Embryonic facial prominence (tissue), 1 donor: ENCODE measurements around the gene AP1M1.

Experiments used
- DNase-seq: peaks from one replicate; pipeline ENCODE4 v3.0.0-alpha.2; 2016; ENCODE audit errors: extremely low spot score

AP1M1 gene

DNA sequence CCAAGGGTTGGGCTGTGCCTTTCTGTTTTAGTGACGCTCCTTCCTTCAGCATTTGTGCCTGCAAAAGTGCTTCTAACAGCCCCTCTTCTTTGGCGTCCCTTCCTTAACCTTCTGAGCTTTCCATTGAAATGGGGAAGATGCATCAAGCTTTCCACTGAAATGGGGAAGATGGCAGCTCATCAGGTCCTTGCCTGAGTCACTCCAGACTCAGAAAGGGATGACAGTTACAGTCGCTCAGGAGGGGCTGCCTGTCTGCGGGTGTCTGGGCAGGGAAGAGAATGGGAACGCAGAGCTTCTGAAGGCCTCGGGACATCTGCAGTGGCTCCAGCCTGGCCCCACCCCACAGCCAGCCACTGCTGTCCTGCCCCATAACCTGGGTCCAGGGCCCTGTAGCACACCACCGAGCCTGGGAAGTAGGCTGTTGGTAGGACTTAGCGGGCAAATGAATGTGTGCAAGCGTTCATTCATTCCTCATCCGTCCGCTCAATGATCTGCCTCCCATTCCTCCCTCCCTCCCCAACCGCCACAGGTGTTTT, 9.8 kb downstream of the AP1M1 start:
- no peak for DNase-seq

- DNase-seq = no peak
These were observed 10.5 kb downstream of the AP1M1 start for GRCh38 chr19:16208064-16208759.

GRCh38 chr19:16208847-16209665, 11.3 kb downstream of the AP1M1 start:
- DNase-seq = no peak

GRCh38 chr19:16210168-16210567, 12.5 kb downstream of the AP1M1 start:
- no peak for DNase-seq

- DNase-seq = no peak
These were observed 15.4 kb downstream of the AP1M1 start for GRCh38 chr19:16213076-16213475.

- no peak for DNase-seq
These were observed 19.3 kb downstream of the AP1M1 start for GRCh38 chr19:16216744-16217670.

GRCh38 chr19:16217716-16218451, 20.2 kb downstream of the AP1M1 start:
- DNase-seq = no peak

DNA sequence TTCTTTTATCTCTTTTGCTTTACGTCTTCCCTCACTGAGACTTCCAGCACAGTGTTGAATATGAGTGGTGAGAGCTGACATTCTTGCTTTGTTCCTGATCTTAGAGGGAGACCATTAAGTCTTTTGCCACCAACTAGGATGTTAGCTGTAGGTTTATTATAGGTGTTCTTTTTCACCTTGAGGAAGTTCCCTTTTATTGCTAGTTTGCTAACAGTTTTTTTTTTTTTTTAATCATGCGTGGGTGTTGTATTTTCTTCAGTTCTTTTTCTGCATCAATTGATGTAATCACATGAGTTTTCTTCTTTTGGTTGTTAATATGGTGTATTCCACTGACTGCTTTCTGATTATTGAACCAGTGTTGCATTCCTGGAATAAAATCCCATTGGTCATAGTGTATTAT, 21.1 kb downstream of the AP1M1 start:
- no peak for DNase-seq

- DNase-seq = no peak
These were observed 25.1 kb downstream of the AP1M1 start for GRCh38 chr19:16222806-16223205.

- no peak for DNase-seq
These were observed 26.0 kb downstream of the AP1M1 start for GRCh38 chr19:16223746-16224145.

DNA sequence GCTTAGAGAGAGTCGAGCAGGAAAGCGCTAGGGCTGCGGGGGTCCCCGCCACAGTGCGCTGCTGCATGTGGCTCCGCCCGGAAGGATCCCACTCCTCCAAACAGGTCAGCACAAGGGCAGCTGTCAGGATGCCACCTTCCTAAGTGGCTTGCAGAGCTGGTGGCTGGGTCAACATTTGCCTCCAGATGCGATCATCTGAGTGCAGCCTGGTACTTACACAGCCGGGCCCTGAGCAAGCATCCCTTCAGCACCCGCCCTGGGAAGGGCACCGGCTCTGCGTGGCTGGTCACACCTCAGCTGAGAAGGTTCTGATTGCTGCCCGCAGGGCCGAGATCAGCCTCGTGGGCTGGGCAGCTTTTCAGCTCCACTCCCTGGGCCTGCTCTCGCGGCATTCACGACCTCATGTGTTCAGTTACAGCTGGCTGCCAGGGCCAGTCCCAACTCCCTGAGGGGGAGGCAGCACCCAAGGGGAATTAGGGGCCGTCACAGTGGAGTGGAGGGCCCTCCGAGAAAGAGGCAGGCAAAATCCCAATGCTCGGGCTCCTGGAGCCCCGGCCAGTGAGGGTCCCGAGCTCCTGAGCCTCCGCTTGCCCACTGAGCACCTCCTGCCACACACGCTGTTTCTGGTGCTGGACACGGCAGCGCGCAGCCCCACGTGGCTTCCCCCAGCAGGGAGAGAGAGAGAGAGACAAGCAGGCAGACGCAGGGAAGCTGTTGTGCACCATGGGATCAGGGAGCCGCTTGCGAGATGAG, 26.8 kb downstream of the AP1M1 start:
- no peak for DNase-seq

DNA sequence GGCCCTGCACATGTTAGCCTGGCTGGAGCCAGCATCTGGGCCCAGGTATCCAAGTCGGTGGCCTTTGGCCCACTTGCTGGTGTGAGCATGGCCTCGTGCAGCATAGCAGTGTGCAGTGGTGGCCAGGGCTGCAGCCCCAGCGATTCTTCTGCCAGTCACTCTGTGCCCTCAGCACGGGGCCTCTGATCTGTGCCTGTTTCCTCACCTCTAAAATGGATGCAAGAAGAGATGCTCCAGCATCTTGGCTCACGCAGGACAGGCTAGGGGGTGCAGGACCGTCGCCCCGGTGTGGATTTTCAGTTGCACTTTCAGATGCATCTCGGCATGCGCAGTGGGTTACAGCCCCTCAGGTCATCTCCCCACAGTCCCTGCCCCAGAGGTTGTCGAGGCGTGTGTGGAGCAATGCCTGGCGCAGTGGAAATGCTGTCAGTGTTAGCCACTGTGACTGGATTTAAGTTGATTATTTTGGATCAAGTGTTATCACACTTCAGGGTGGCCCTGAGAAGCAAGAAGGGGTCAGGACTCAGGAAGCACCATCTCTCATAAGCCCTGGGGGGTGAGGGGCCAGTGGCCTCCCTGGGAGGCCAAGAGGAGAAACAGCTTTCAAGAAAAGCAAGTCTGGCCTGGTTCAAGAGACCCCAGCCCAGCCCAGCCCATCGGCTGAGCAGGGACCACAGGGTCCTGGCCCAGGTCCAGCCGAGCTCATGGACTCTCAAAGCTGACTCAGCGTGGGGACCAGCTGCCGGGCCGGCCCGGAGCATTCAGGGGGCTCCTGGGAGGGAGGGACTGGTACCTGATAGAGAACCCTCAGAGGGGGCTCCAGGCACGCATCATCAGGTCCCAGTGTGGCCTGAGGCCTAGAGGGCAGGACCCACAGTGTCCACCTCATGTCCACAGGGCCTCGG, 27.8 kb downstream of the AP1M1 start:
- DNase-seq = no peak

DNA sequence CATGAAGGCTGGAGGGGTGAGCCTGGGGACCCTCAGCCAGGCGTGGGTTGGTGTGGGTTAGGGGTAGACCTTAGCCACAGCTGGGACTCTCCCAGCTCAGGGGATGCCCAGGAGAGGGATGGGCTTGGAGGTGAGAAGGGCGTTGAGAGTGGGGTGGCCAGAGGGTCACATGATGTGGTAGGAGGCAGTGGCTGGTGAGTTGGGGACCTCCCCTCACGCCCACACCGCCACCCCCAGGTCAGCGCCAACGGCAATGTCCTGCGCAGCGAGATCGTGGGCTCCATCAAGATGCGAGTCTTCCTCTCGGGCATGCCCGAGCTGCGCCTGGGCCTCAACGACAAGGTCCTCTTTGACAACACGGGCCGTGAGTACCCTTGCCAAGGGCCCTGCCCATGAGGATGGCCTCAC, 28.5 kb downstream of the AP1M1 start:
- no peak for DNase-seq

DNA sequence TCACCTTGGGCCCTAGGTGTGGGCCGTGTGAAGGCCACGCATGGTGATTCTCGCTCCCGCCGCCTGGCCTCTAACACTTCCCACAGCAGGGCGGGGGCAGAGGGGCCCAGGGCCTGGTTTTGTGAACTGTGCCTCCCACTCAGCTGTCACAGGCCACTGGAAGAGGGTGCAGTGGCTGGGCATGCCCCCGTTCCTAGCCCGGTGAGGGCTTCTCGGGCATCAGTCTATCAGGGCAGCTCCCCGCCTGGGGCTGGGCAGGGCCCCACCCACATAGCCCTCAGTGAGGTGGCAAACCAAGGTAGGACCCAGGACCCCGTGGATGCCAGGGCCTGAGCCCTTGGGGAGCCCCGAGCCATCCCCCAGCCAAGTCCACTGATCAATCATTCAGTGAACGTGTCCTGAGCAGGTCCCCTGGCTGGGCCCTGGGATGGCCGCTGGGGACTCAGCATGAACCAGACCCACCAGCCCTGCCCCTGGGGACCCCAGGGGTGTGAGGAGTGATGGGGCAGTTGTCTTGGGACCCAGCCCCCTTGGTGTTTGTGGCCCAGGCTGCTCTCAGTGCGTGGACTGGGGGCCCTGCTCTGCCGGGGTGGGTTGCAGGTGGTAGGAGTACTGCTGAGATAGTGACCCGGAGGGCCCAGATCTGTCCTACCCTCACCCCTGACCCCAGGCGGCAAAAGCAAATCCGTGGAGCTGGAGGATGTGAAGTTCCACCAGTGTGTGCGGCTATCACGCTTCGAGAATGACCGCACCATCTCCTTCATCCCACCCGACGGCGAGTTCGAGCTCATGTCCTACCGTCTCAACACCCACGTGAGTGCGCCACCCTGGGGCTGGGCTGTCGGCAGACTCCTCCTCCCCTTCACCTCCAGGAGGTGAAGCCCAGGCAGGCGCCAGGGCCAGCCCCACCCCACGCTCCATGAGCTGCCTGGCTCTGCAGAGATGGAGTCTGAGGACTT, 29.4 kb downstream of the AP1M1 start:
- no peak for DNase-seq

DNA sequence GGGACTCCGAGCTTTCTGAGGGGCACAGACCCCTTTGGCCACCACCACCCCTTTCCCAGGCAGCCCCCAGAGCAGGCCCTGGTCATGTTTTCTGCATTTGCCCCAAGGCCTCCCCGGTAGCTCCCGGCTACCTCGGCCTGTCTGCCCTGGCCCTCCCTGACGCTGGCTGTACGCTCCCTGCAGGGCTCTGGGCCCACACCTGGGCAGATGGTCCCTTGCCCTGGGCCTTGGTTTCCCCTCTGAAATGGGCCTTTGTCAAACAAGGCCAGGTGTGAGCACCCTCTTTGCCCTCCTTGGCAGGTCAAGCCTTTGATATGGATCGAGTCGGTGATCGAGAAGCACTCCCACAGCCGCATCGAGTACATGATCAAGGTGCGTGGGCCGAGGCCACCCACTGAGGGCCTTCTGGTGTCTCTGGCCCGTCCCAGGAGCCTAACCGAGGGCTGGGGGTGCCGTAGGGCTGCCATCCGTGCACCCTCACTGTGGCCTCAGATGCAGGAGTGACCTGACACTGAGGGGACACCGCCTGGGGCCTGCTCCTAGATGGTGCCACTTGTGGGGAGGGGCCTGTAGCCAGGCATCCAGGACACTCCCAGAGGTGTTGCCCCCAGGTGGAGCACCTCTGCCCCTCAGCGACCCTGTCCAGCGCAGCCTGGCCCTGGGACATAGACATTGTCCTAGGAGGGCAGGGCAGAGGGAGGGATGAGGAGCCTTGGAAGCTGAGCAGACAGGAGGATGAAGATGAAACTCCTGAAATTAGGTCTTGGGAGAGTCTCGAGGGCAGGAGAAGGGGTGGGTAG, 30.3 kb downstream of the AP1M1 start:
- no peak for DNase-seq

GRCh38 chr19:16228637-16229321, 31.1 kb downstream of the AP1M1 start:
- no peak for DNase-seq

DNA sequence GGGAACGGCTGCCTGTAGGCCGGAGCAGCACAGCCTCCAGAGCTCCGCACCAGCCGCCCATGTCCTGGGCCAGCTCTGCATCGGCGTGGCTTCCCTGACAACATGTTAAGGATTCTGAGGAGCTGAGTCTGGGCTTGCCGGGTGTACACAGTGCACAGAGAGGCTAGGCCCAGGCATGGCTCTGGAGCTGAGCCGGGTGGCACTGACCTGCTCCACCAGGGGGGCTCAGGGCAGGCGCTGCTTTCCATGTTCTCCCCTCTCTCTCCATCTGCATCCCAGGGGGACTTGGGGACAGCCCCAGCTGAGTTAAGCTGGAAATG, 31.6 kb downstream of the AP1M1 start:
- DNase-seq = no peak
